ENCODE results near the gene FBXO31.

- TF ChIP-seq CTCF (IDR thresholded peaks at IDR 0.05; ENCODE audit: poor library complexity) (no peak), EZH2 (IDR thresholded peaks at IDR 0.05; ENCODE audit: borderline replicate concordance) (no peak), EZH2phosphoT487 (IDR thresholded peaks at IDR 0.05; ENCODE audit: low read depth, severe bottlenecking, unreplicated experiment) (no peak)
Observed at GRCh38 chr16:87431926-87432325, 48.4 kb upstream of the FBXO31 start.
